ENCODE measurements around the gene MBD2.

Gene MBD2

GRCh38 chr18:54203914-54204313, 20.6 kb downstream of the MBD2 start:
- H3K9me3 ChIP-seq (ENCODE audit: severe bottlenecking) = no peaks in the 10 kb centered on the region
- no peaks in the 10 kb centered on the region for H3K27me3 ChIP-seq (ENCODE audit: insufficient read depth, low read depth, severe bottlenecking)
- no peak for DNase-seq
- H3K27ac ChIP-seq = no peak overlapping the region
- TF ChIP-seq, protein P1, sequence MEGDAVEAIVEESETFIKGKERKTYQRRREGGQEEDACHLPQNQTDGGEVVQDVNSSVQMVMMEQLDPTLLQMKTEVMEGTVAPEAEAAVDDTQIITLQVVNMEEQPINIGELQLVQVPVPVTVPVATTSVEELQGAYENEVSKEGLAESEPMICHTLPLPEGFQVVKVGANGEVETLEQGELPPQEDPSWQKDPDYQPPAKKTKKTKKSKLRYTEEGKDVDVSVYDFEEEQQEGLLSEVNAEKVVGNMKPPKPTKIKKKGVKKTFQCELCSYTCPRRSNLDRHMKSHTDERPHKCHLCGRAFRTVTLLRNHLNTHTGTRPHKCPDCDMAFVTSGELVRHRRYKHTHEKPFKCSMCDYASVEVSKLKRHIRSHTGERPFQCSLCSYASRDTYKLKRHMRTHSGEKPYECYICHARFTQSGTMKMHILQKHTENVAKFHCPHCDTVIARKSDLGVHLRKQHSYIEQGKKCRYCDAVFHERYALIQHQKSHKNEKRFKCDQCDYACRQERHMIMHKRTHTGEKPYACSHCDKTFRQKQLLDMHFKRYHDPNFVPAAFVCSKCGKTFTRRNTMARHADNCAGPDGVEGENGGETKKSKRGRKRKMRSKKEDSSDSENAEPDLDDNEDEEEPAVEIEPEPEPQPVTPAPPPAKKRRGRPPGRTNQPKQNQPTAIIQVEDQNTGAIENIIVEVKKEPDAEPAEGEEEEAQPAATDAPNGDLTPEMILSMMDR (IDR thresholded peaks at IDR 0.05; ENCODE audit: low read depth, low read length) = no peak
- H3K4me3 ChIP-seq (ENCODE audit: low read depth, low read length) = no peak overlapping the region
- H3K36me3 ChIP-seq = peaks cover 32% of the 10 kb centered on the region

DNA sequence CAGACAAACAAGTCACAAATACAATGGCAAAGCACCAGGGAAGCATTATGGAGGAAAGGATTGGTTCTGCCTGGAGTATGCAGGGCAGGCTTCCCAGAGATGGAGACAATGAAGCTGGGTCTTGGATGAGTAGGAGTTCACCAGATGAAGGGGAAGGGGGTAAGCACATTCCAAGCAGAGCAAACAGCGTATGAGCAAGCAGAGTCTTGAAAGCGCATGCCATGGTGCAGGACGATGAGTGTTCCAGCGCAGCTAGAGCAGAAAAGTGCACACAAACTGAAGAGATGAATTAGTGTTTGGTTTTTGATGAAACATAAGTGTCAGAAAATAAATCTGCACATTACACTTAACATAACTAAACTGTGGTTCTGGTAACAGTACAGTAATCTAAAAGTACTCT, 21.6 kb downstream of the MBD2 start:
- Histone ChIP-seq H3K36me3 (peaks cover 32% of the 10 kb centered on the region), H3K27ac (no peak overlapping the region), H3K9me3 (ENCODE audit: severe bottlenecking) (no peaks in the 10 kb centered on the region), H3K27me3 (ENCODE audit: insufficient read depth, low read depth, severe bottlenecking) (no peaks in the 10 kb centered on the region), H3K4me3 (ENCODE audit: low read depth, low read length) (no peak overlapping the region)
- TF ChIP-seq, protein P1 (IDR thresholded peaks at IDR 0.05; ENCODE audit: low read depth, low read length) = no peak
- DNase-seq = no peak

DNA sequence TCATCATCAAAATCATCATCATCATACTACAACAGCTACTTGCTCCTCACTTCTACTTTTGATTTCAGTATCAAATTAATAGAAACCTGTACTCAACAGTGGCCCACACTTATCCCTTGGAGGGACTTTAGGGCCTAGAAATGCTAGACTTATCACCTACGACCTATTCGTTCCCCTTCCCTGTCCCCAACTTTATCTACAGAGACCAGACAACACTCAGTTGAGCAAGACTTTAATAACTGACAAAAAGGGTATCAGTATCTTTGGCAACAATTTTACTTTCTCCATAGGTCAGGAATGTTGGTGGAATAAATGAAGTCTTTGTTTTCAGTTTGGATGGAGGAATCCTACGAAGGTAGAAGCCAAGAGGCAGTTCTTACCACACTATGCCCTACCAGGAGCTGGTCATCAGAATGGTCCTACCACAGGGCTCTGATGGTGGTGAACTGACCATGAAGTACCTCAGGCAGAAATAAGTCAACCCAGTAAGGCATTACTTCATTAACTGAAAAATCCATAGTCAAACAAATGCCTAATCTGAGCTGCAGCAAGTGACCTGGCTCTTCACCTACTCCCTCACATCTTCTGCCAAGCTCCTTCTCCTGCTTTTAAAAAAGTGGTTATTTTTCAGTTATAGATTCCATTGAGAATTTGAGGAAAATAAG, 26.6 kb downstream of the MBD2 start:
- TF ChIP-seq, protein P1 (IDR thresholded peaks at IDR 0.05; ENCODE audit: low read depth, low read length) = no peak
- Histone ChIP-seq H3K4me3 (ENCODE audit: low read depth, low read length) (no peak overlapping the region), H3K36me3 (peaks cover 15% of the 10 kb centered on the region), H3K9me3 (ENCODE audit: severe bottlenecking) (no peaks in the 10 kb centered on the region), H3K27me3 (ENCODE audit: insufficient read depth, low read depth, severe bottlenecking) (no peaks in the 10 kb centered on the region), H3K27ac (no peak overlapping the region)
- no peak for DNase-seq

DNA sequence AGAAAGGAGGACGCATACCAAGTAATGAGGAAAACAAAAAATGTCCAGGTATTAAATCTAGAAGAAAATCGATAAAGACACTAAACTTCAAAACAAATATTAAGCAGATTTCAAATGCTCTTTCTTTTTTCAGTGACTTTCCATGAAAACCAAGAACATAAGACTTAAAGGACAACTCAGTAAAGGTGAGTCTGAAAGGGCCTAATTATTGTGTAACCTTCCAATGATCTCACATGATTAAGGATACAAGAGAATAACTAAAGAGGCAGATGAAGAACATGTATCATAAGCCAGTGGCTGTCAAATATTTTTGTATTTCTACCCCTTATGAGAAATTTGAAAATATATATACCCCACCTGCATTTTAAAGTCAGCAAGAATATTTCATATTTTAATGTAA, 30.7 kb downstream of the MBD2 start:
- Histone ChIP-seq H3K36me3 (no peaks in the 10 kb centered on the region), H3K27ac (no peak overlapping the region), H3K4me3 (ENCODE audit: low read depth, low read length) (no peak overlapping the region), H3K27me3 (ENCODE audit: insufficient read depth, low read depth, severe bottlenecking) (no peaks in the 10 kb centered on the region), H3K9me3 (ENCODE audit: severe bottlenecking) (no peaks in the 10 kb centered on the region)
- TF ChIP-seq, protein P1 (IDR thresholded peaks at IDR 0.05; ENCODE audit: low read depth, low read length) = no peak
- DNase-seq = no peak

DNA sequence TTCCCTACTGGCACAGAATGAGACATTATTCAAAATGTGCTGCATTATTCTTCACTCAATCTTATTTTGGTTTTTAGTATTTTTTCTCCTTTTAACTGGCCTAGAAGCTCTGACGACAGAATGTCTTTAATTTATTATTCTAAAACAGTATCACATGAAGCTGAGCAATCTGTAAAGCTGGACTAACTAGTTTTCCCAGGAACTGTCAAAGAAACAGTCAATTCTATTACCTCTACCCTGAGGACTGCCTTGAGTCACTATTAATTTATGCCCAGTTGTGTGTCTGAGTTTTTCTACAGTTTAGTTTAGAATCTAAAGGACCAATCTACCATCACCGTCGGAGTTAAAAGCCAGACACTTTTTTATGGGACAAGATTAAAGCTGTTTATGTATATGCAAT, 31.6 kb downstream of the MBD2 start:
- TF ChIP-seq, protein P1 (IDR thresholded peaks at IDR 0.05; ENCODE audit: low read depth, low read length) = no peak
- no peaks in the 10 kb centered on the region for H3K27me3 ChIP-seq (ENCODE audit: insufficient read depth, low read depth, severe bottlenecking)
- DNase-seq = no peak
- H3K27ac ChIP-seq = no peak overlapping the region
- H3K36me3 ChIP-seq = no peaks in the 10 kb centered on the region
- no peaks in the 10 kb centered on the region for H3K9me3 ChIP-seq (ENCODE audit: severe bottlenecking)
- H3K4me3 ChIP-seq (ENCODE audit: low read depth, low read length) = no peak overlapping the region

GRCh38 chr18:54192415-54192814, 32.1 kb downstream of the MBD2 start:
- DNase-seq = no peak
- Histone ChIP-seq H3K27ac (no peak overlapping the region), H3K4me3 (ENCODE audit: low read depth, low read length) (no peak overlapping the region), H3K36me3 (no peaks in the 10 kb centered on the region), H3K27me3 (ENCODE audit: insufficient read depth, low read depth, severe bottlenecking) (no peaks in the 10 kb centered on the region), H3K9me3 (ENCODE audit: severe bottlenecking) (no peaks in the 10 kb centered on the region)
- TF ChIP-seq, protein P1 (IDR thresholded peaks at IDR 0.05; ENCODE audit: low read depth, low read length) = no peak
